HepG2 (cell line): Measurements from ENCODE around the gene PHRF1. TPM values are rescaled to one million over a fixed set of nuclear protein-coding genes. Genes with fewer than 3 reads are reported as not detected.

Source experiments
- AGO1 ChIP-seq: fragments of 200-400 bp; formaldehyde crosslinking; IDR thresholded peaks from 2 replicates; pipeline ENCODE4 v1.6.1; 2017; ENCODE audit warnings: mild to moderate bottlenecking, low read depth, low read length, moderate library complexity; ENCODE audit not compliant: poor library complexity, severe bottlenecking
- ESRRA ChIP-seq: sonication (generic); formaldehyde crosslinking; IDR thresholded peaks from 2 replicates; pipeline ENCODE4 v1.5.1; 2020; ENCODE audit warnings: mild to moderate bottlenecking, low read depth, missing genetic modification reagents
- MTA1 ChIP-seq: sonication (generic); formaldehyde crosslinking; IDR thresholded peaks from 2 replicates; pipeline ENCODE4 v1.4.0; 2020; ENCODE audit warnings: missing genetic modification reagents, mild to moderate bottlenecking, borderline replicate concordance
- NONO ChIP-seq, 2 experiments: fragments of 450-650 bp in 1 of 2; sonication (generic) in 1 of 2; formaldehyde crosslinking in 1 of 2; IDR thresholded peaks in 1 of 2; conservative IDR thresholded peaks in 1 of 2; 2 replicates each; pipeline versions ENCODE4 v1.6.1 to v1.8.0; 2017 to 2022; ENCODE audit warnings: mild to moderate bottlenecking in 1 of 2, missing genetic modification reagents in 1 of 2, moderate library complexity in 1 of 2
- ZNF274 ChIP-seq: sonication (generic); formaldehyde crosslinking; IDR thresholded peaks from 2 replicates; pipeline ENCODE4 v1.5.1; 2020; ENCODE audit warnings: mild to moderate bottlenecking, missing genetic modification reagents
- ZNF562 ChIP-seq: sonication (generic); formaldehyde crosslinking; IDR thresholded peaks from 2 replicates; pipeline ENCODE4 v1.8.0; 2022; ENCODE audit warnings: missing genetic modification reagents, borderline replicate concordance
- ZNF841 ChIP-seq: sonication (generic); formaldehyde crosslinking; IDR thresholded peaks from 2 replicates; pipeline ENCODE4 v1.8.1; 2023; ENCODE audit warnings: missing genetic modification reagents, borderline replicate concordance
- polyA plus RNA-seq, 8 experiments: library from polyadenylated mRNA; depleted of rRNA in 3 of 8; stranded (reverse) in 7 of 8; unstranded in 1 of 8; fragments of >200 nt; fragmentation: Illumina TruSeq in 4 of 8; extraction: Trizol in 4 of 8; gene quantifications; 2 replicates each; pipeline versions ENCODE4 v1.2.1 to v1.2.3, GENCODE V29; 2011 to 2016; ENCODE audit warnings: low read depth in 4 of 8, missing spikeins in 1 of 8, mixed read lengths in 1 of 8; ENCODE audit not compliant: insufficient read depth in 1 of 8
- total RNA-seq, 5 experiments: library from RNA; depleted of rRNA; stranded (reverse); fragments of >200 nt; fragmentation: Illumina TruSeq; extraction: Trizol; gene quantifications; 2 replicates each; pipeline ENCODE4 v1.2.3, GENCODE V29; 2016; ENCODE audit warnings: low read depth in 1 of 5
- TF ChIP-seq, protein P1 (sequence below): sonication (generic); formaldehyde crosslinking; IDR thresholded peaks from 2 replicates; pipeline ENCODE4 v1.5.0; 2020; ENCODE audit warnings: mild to moderate bottlenecking, missing genetic modification reagents, moderate library complexity
- TF ChIP-seq, protein P2 (sequence below): sonication (generic); formaldehyde crosslinking; IDR thresholded peaks from 2 replicates; pipeline ENCODE4 v1.5.0; 2020; ENCODE audit warnings: mild to moderate bottlenecking, missing genetic modification reagents, borderline replicate concordance
- TF ChIP-seq, protein P3 (sequence below), 2 experiments: sonication (generic) in 1 of 2; formaldehyde crosslinking in 1 of 2; IDR thresholded peaks; 2 replicates each; pipeline versions ENCODE4 v1.4.0 to v1.6.1; 2016 to 2020; ENCODE audit warnings: borderline replicate concordance in 1 of 2, low read depth in 1 of 2, mild to moderate bottlenecking in 1 of 2, missing genetic modification reagents in 1 of 2

Gene PHRF1
- total and polyA plus RNA-seq, 2 of the 13 experiments (the other 11 are each of a cell fraction or from before 2014, with no cell fraction given): 8.2 to 16.7 TPM

DNA sequence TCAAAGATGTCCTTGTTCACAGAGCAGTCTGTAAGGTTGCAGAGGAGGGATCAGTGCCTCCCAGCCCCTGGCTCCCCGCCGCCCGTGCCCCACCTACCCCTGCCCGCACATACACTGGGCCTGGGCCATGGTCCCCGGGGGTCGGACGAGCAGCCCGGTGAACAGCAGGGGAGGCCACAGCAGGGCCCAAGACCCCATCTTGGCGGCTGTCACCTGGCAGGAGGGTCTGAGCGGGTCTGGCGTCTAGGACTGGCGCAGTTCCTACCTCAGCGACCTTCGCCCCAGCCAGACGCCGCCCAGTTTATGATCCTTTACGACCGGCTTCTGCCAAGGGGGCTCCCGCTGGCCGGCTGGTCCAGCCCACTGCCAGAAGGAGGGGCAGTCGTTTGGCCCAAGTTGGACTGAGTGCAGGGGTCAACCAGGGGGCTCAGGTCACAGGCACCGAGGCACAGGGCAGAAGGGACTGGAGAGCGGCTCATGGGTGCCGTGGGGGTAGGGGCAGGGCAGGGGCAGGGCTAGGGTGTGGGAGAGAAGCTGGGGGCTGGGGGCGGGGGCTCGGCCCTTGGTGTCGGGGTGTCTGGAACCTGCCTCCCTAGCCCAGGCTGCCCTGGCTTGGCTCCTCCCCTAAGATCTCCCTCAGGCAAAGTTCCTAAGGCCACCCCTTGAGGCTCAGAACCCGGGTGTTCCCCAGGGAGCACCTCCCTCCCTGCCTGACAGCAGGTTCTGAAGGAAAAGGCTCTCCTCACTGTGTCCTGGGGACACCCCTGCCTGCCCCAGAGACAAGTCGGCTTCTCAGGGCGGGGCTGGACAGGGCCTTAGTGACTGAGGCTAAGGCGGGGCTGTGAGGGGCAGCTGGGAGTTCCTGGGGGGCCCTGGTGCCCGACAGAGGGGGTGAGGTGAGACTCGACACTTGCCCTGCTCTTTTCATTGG lies 48.7 kb downstream of the PHRF1 start, which contains the start of gene CDHR5 (continued):
- TF ChIP-seq ZNF841 (CRISPR knock-in tag) (no peak), ESRRA (CRISPR knock-in tag) (peak; percentile 37; the same call in 1 of the 2 replicates), MTA1 (CRISPR knock-in tag) (peak; percentile 43; the same call in 1 of the 2 replicates), AGO1 (peak; percentile 53), ZNF274 (peak; percentile 57; the same call in 1 of the 2 replicates), NONO (IDR thresholded peaks at IDR 0.05) (no peak), NONO (CRISPR knock-in tag; conservative IDR thresholded peaks at IDR 0.05) (peak; percentile 48; the same call in 1 of the 2 replicates), ZNF562 (no peak)
- TF ChIP-seq, protein P1, sequence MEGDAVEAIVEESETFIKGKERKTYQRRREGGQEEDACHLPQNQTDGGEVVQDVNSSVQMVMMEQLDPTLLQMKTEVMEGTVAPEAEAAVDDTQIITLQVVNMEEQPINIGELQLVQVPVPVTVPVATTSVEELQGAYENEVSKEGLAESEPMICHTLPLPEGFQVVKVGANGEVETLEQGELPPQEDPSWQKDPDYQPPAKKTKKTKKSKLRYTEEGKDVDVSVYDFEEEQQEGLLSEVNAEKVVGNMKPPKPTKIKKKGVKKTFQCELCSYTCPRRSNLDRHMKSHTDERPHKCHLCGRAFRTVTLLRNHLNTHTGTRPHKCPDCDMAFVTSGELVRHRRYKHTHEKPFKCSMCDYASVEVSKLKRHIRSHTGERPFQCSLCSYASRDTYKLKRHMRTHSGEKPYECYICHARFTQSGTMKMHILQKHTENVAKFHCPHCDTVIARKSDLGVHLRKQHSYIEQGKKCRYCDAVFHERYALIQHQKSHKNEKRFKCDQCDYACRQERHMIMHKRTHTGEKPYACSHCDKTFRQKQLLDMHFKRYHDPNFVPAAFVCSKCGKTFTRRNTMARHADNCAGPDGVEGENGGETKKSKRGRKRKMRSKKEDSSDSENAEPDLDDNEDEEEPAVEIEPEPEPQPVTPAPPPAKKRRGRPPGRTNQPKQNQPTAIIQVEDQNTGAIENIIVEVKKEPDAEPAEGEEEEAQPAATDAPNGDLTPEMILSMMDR (CRISPR knock-in tag): peak; percentile 19; the same call in 1 of the 2 replicates
- TF ChIP-seq, protein P2, sequence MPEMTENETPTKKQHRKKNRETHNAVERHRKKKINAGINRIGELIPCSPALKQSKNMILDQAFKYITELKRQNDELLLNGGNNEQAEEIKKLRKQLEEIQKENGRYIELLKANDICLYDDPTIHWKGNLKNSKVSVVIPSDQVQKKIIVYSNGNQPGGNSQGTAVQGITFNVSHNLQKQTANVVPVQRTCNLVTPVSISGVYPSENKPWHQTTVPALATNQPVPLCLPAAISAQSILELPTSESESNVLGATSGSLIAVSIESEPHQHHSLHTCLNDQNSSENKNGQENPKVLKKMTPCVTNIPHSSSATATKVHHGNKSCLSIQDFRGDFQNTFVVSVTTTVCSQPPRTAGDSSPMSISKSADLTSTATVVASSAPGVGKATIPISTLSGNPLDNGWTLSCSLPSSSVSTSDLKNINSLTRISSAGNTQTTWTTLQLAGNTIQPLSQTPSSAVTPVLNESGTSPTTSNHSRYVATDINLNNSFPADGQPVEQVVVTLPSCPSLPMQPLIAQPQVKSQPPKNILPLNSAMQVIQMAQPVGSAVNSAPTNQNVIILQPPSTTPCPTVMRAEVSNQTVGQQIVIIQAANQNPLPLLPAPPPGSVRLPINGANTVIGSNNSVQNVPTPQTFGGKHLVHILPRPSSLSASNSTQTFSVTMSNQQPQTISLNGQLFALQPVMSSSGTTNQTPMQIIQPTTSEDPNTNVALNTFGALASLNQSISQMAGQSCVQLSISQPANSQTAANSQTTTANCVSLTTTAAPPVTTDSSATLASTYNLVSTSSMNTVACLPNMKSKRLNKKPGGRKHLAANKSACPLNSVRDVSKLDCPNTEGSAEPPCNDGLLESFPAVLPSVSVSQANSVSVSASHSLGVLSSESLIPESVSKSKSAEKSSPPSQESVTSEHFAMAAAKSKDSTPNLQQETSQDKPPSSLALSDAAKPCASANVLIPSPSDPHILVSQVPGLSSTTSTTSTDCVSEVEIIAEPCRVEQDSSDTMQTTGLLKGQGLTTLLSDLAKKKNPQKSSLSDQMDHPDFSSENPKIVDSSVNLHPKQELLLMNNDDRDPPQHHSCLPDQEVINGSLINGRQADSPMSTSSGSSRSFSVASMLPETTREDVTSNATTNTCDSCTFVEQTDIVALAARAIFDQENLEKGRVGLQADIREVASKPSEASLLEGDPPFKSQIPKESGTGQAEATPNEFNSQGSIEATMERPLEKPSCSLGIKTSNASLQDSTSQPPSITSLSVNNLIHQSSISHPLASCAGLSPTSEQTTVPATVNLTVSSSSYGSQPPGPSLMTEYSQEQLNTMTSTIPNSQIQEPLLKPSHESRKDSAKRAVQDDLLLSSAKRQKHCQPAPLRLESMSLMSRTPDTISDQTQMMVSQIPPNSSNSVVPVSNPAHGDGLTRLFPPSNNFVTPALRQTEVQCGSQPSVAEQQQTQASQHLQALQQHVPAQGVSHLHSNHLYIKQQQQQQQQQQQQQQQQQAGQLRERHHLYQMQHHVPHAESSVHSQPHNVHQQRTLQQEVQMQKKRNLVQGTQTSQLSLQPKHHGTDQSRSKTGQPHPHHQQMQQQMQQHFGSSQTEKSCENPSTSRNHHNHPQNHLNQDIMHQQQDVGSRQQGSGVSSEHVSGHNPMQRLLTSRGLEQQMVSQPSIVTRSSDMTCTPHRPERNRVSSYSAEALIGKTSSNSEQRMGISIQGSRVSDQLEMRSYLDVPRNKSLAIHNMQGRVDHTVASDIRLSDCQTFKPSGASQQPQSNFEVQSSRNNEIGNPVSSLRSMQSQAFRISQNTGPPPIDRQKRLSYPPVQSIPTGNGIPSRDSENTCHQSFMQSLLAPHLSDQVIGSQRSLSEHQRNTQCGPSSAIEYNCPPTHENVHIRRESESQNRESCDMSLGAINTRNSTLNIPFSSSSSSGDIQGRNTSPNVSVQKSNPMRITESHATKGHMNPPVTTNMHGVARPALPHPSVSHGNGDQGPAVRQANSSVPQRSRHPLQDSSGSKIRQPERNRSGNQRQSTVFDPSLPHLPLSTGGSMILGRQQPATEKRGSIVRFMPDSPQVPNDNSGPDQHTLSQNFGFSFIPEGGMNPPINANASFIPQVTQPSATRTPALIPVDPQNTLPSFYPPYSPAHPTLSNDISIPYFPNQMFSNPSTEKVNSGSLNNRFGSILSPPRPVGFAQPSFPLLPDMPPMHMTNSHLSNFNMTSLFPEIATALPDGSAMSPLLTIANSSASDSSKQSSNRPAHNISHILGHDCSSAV (CRISPR knock-in tag): no peak
- TF ChIP-seq, protein P3, sequence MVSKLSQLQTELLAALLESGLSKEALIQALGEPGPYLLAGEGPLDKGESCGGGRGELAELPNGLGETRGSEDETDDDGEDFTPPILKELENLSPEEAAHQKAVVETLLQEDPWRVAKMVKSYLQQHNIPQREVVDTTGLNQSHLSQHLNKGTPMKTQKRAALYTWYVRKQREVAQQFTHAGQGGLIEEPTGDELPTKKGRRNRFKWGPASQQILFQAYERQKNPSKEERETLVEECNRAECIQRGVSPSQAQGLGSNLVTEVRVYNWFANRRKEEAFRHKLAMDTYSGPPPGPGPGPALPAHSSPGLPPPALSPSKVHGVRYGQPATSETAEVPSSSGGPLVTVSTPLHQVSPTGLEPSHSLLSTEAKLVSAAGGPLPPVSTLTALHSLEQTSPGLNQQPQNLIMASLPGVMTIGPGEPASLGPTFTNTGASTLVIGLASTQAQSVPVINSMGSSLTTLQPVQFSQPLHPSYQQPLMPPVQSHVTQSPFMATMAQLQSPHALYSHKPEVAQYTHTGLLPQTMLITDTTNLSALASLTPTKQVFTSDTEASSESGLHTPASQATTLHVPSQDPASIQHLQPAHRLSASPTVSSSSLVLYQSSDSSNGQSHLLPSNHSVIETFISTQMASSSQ (IDR thresholded peaks at IDR 0.05; ENCODE audit: low read depth): no peak
- TF ChIP-seq, protein P3 (CRISPR knock-in tag; IDR thresholded peaks at IDR 0.05; ENCODE audit: borderline replicate concordance): peak; percentile 34; the same call in 1 of the 2 replicates
